GM12892 (cell line): Measurements from ENCODE around the gene ARVCF.

Experiments used
- POLR2A ChIP-seq: IDR thresholded peaks from 2 replicates; pipeline ENCODE4 v1.6.1; 2011; ENCODE audit warnings: low read depth, low read length, control low read depth
- POLR2AphosphoS5 ChIP-seq: IDR thresholded peaks from 2 replicates; pipeline ENCODE4 v1.6.1; 2011; ENCODE audit warnings: low read depth, low read length, control low read depth
- TAF1 ChIP-seq: IDR thresholded peaks from 2 replicates; pipeline ENCODE4 v1.6.1; 2011; ENCODE audit warnings: low read depth, mild to moderate bottlenecking, control low read depth, low read length, borderline replicate concordance

GRCh38 chr22:20022231-20022977 lies 5.8 kb upstream of the ARVCF start:
- TF ChIP-seq TAF1 (no peak), POLR2AphosphoS5 (no peak), POLR2A (no peak)
